ENCODE measurements around the gene SMPDL3A. TPM values are rescaled to one million over a fixed set of nuclear protein-coding genes. Genes with fewer than 3 reads are reported as not detected.

The SMPDL3A gene
- total and polyA plus RNA-seq, 9 of the 15 experiments (the other 6 are each of a cell fraction or from before 2014, with no cell fraction given) = 0.14 to 0.91 (median 0.54) TPM

GRCh38 chr6:122775975-122776374, 13.1 kb upstream of the SMPDL3A start:
- Histone ChIP-seq H3K79me2 (ENCODE audit: control insufficient read depth, insufficient read depth, low read length) (no peaks in the 10 kb centered on the region), H4K20me1 (replicated peaks; ENCODE audit: control insufficient read depth, insufficient read depth, low read length) (no peaks in the 10 kb centered on the region), H2AFZ (ENCODE audit: low read depth, low read length) (no peak overlapping the region), H3K27me3 (ENCODE audit: control insufficient read depth in 2 of 2, insufficient read depth in 2 of 2, low read length in 2 of 2) (peaks cover 0 to 8% of the 10 kb centered on the region in 2 experiments; a peak in 2 of 5 replicates), H3K27ac (ENCODE audit: extremely low read depth, low read depth, low read length) (no peak overlapping the region), H3K9ac (ENCODE audit: insufficient read depth in 1 of 2, low read depth in 2 of 2, low read length in 2 of 2) (no peak overlapping the region), H3K36me3 (ENCODE audit: control insufficient read depth, insufficient read depth, low read length) (no peaks in the 10 kb centered on the region), H3K4me3 (no peak overlapping the region), H3K9me3 (replicated peaks; ENCODE audit: control insufficient read depth, insufficient read depth, low read depth, low read length) (no peaks in the 10 kb centered on the region), H3K4me2 (ENCODE audit: insufficient read depth, low read length) (no peak overlapping the region), H3K9me1 (ENCODE audit: control insufficient read depth, insufficient read depth, low read length) (no peaks in the 10 kb centered on the region), H3K4me1 (replicated peaks in 1 of 2; ENCODE audit: control insufficient read depth in 2 of 2, insufficient read depth in 2 of 2, low read length in 2 of 2) (no peaks in the 10 kb centered on the region)
- DNase-seq (ENCODE audit: extremely low read depth in 1 of 4, low spot score in 3 of 4) = no peak
- TF ChIP-seq ZNF318 (IDR thresholded peaks at IDR 0.05; ENCODE audit: borderline replicate concordance in 1 of 2, low read depth in 1 of 2) (no peak), CEBPB (tag; IDR thresholded peaks at IDR 0.05) (peak; percentile 40; the same call in 1 of the 2 replicates), CBX5 (IDR thresholded peaks at IDR 0.05; ENCODE audit: borderline replicate concordance, low read depth) (no peak), MXI1 (IDR thresholded peaks at IDR 0.05; ENCODE audit: low read depth, low read length) (no peak), GMEB1 (CRISPR knock-in tag; IDR thresholded peaks at IDR 0.05) (no peak), CEBPG (CRISPR knock-in tag; IDR thresholded peaks at IDR 0.05) (no peak), CEBPG (tag; conservative IDR thresholded peaks at IDR 0.05 in 1 of 2, IDR thresholded peaks at IDR 0.05 in 1 of 2) (peak in 1 of 2 experiments; percentile 70; a peak in 2 of 4 replicates), KLF13 (tag; IDR thresholded peaks at IDR 0.05; ENCODE audit: borderline replicate concordance, low read depth) (no peak), SRSF7 (optimal IDR thresholded peaks at IDR 0.05; ENCODE audit: low read depth, low read length) (no peak), MLLT1 (IDR thresholded peaks at IDR 0.05) (no peak)
- ChIA-PET CTCF (ENCODE audit: low intra/inter-chr PET ratio) (no interaction called here), POLR2A (no interaction called here)
- intact Hi-C loops (cut with micrococcal nuclease) (no loop called here), in situ Hi-C loops (cut with MboI) (no loop called here)
- FAIRE-seq = no peak
- BruUV-seq (replicated peaks) = no TSS peak
- no peak for ATAC-seq
